Activated naive CD8-positive, alpha-beta T cell treated with anti-CD3 and anti-CD28 coated beads for 36 hours (primary cell): ENCODE results near the gene CHD3. TPM values are rescaled to one million over a fixed set of nuclear protein-coding genes. Genes with fewer than 3 reads are reported as not detected.

ENCODE experiments used
- DNase-seq: peaks from one replicate; pipeline ENCODE4 v3.0.0; 2021
- H3K27ac Mint-ChIP-seq: one replicate; pipeline ENCODE4 v1.8.0; 2022; ENCODE audit warnings: mild to moderate bottlenecking, moderate library complexity, mixed read lengths
- H3K27me3 Mint-ChIP-seq: one replicate; pipeline ENCODE4 v1.8.0; 2022; ENCODE audit warnings: mild to moderate bottlenecking, mixed read lengths
- H3K36me3 Mint-ChIP-seq: one replicate; pipeline ENCODE4 v1.8.0; 2021; ENCODE audit warnings: mild to moderate bottlenecking, mixed read lengths
- H3K4me1 Mint-ChIP-seq: one replicate; pipeline ENCODE4 v1.8.0; 2021; ENCODE audit warnings: mixed read lengths
- H3K4me3 Mint-ChIP-seq: one replicate; pipeline ENCODE4 v1.8.0; 2022; ENCODE audit warnings: mild to moderate bottlenecking, moderate library complexity, mixed read lengths
- H3K9me3 Mint-ChIP-seq: one replicate; pipeline ENCODE4 v1.8.0; 2022; ENCODE audit warnings: mixed read lengths
- total RNA-seq, 2 experiments: library from RNA; stranded (reverse); gene quantifications; one replicate each; pipeline ENCODE4 v1.2.3, GENCODE V29; 2021

Gene CHD3
- total RNA-seq, result 100 to 1,000 TPM; 123 to 129 TPM

DNA sequence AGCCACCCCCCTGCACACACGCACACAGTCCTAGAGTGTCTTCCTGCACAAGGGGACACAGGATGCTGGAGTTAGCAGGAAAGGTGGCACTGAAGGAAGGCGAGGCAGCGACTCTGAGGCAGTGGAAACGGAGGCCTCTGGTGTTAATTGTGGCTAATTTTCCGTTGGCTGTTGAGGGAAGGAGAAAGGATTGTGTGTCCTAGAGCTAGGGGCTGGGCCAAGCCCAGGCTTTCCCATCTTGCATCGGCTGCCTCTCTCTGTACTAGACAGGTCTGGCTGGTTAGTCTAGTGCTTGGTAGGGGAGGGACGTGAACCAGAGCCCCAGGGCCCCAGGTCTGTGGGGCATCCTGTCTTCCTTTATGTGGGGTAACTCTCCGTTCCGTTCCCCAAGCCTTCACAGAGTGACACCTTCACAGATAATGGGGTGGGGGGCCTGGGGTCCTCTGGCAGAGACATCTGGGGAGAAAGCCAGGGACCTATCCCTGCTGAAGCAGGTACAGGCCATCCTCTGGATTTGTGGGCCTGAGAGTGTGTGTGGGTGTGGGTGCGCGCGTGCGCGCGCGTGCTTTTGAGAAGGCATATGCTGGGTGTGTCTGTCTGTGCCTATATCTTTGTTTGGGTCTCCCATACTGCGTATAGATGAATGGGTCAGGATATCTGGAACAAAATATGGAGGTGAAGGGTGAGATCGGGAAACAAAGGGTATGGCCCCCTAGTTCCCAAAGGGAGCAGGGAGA is at the start of gene CHD3:
CHD3 (plus strand) TSS at position 606 of the 737 bp plus-strand sequence. CDS start 212 bp downstream, outside the sequence.
- Mint-ChIP-seq H3K9me3 (no peaks in the 10 kb centered on the region), H3K4me1 (no peaks in the 10 kb centered on the region), H3K4me3 (no peak within 1 kb of the TSS), H3K27ac (no peak within 1 kb of the TSS), H3K27me3 (no peaks in the 10 kb centered on the region), H3K36me3 (peaks cover 18% of the 10 kb centered on the region)
- DNase-seq, result peak; percentile 63

DNA sequence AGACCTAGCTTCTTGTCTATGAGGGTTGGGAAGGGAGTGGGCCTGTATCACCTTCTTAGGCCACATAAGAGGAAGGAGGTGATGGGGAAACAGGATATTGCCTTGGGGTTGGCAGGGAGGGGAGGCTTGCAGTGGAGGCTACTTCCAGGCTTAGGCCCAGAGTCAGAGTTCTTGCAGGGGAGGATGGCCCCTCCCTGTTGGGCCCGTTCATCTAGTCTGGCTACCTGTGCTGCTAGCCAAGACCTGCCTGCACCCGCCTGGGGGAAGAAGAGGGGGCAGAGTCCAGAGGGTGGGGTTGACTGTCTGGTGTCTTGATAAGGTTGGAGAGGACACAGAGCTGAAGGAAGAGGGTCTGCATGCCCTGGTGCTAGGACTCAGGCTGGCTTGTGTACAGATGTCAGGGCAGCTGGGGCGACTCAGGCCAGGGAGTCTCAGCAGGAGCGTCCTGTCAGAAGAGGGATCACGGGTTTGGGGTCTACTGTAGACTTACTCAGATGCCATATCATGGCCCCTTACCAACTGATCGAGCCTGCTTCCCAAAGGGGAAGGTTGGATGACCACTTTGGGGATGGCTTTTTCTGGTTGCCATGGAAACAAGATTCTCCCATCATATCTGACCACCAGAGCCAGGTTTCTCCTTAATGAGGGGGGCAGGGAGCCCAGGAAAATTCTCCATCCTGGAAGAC is 49.3 kb upstream of the CHD3 start:
- Mint-ChIP-seq H3K9me3 (no peaks in the 10 kb centered on the region), H3K27me3 (no peaks in the 10 kb centered on the region), H3K36me3 (peaks cover 12% of the 10 kb centered on the region), H3K4me1 (peaks cover 62% of the 10 kb centered on the region), H3K27ac (peak overlapping the region; percentile 90), H3K4me3 (peak overlapping the region; percentile 58)
- no peak for DNase-seq

DNA sequence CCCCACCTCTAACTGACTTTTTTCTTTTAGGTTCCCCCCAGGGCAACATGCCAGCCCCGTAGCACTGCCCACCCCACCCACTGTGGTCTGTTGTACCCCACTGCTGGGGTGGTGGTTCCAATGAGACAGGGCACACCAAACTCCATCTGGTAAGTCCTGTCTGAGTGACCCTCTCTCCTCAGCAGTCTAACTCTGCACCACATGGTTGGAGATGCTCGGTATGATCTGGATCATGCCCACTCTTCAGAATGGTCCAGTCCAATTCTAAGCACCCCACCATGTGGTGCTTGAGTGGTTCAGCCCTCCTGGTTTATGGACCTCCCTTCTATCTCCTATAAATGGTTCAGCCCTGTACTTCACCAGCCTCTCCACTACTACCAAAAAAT is 48.7 kb upstream of the CHD3 start:
- H3K36me3 Mint-ChIP-seq, result peaks cover 12% of the 10 kb centered on the region
- H3K9me3 Mint-ChIP-seq, result no peaks in the 10 kb centered on the region
- H3K4me1 Mint-ChIP-seq, result peaks cover 61% of the 10 kb centered on the region
- peak; percentile 40 for DNase-seq
- H3K27me3 Mint-ChIP-seq, result no peaks in the 10 kb centered on the region
- H3K4me3 Mint-ChIP-seq, result peak overlapping the region; percentile 84
- peak overlapping the region; percentile 90 for H3K27ac Mint-ChIP-seq

DNA sequence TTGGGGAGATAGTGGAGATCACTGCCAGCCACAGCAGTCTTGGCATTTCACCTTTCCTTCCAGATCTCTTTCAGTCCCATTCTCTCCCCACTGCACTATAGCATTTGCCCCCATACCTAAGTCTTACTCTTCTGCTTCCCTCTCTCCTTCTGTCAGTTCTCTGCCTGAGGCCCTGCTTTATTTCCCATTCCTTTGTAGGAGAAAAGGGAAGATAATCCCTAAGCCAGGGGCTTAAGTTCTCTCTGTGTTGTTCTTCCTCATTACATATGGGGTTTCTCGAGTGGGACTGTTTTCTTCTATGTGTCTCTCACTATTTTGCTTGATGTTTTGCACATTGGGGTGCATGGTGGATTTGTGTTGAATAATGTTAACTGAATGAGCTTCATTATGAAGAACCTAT is 48.1 kb upstream of the CHD3 start:
- peak overlapping the region; percentile 84 for H3K4me3 Mint-ChIP-seq
- H3K27me3 Mint-ChIP-seq, result no peaks in the 10 kb centered on the region
- H3K9me3 Mint-ChIP-seq, result no peaks in the 10 kb centered on the region
- no peak for DNase-seq
- peaks cover 14% of the 10 kb centered on the region for H3K36me3 Mint-ChIP-seq
- H3K27ac Mint-ChIP-seq, result peak overlapping the region; percentile 90
- H3K4me1 Mint-ChIP-seq, result peaks cover 61% of the 10 kb centered on the region

DNA sequence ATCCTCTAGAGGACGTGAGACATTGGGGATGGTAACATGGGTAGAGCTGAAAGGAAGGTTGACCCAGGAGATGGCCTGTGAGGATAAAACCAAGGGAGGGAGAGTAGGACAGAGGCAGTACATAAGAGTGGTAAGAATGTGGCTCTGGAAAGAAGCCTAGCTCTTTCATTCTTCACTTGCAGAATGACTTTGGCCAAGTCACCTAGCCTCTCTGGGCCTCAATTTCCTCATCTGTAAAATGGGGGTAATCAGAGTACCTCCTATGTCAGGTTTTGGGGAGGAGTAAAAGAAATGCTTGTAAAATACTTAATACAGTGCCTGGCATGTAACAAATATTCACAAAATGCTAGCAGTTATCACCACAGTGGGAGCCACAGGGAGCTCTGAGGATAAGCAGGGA is 47.7 kb upstream of the CHD3 start:
- Mint-ChIP-seq H3K27me3 (no peaks in the 10 kb centered on the region), H3K27ac (peak overlapping the region; percentile 90), H3K36me3 (peaks cover 16% of the 10 kb centered on the region), H3K9me3 (no peaks in the 10 kb centered on the region), H3K4me3 (peak overlapping the region; percentile 84), H3K4me1 (peaks cover 64% of the 10 kb centered on the region)
- no peak for DNase-seq

DNA sequence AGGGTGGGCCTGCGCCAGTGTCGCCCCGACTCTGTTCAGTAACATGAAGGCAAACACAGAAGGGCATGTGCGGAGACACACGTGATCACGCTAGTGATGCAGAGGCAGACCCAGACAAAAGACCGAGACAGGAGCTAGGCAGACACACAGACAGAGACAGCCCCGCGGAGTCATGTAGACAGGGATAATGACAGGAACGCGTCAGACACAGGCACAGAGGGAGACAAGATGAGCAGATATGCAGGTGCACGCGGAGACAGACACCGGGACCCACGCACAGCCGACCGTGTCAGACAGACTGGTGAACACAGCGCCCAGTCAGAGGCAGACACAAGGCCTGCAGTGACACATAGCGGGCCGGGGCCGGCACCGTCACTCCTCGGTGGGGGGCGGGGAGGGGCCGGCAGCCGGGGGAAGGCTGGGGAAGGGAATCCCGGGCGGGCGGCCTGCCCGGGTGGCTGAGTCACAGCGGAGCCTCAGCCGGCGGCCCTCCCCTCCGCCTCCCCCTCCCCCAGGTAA is 47.1 kb upstream of the CHD3 start:
- peak overlapping the region; percentile 98 for H3K27ac Mint-ChIP-seq
- H3K36me3 Mint-ChIP-seq, result peaks cover 16% of the 10 kb centered on the region
- H3K4me3 Mint-ChIP-seq, result peak overlapping the region; percentile 97
- peak; percentile 90 for DNase-seq
- peaks cover 64% of the 10 kb centered on the region for H3K4me1 Mint-ChIP-seq
- H3K27me3 Mint-ChIP-seq, result no peaks in the 10 kb centered on the region
- H3K9me3 Mint-ChIP-seq, result no peaks in the 10 kb centered on the region

DNA sequence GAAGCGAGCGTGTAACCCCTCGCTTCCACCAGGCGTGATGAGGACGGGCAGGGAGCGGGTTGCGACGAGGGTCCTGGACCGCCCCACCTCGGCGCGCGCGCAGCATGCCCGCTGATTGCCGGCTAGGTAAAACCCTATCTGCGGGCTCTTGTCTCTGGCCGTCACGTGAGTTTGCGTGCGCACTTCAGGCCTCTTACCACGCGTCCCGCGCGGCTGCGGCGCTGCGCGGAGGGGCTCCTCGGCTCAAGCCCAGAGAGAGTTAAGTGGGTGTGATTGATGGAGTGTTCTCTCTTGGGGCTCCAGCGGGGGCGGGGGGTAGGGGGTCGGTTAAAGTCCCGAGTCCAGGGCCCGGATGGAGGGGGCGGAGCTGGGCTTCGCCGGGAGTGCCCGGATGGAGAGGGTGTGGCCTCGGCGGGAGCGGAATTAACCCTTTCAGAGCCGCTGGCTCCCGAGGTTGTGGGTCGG is 46.6 kb upstream of the CHD3 start:
- Mint-ChIP-seq H3K9me3 (no peaks in the 10 kb centered on the region), H3K4me1 (peaks cover 62% of the 10 kb centered on the region), H3K27ac (peak overlapping the region; percentile 98), H3K4me3 (peak overlapping the region; percentile 97), H3K27me3 (no peaks in the 10 kb centered on the region), H3K36me3 (peaks cover 16% of the 10 kb centered on the region)
- peak; percentile 85 for DNase-seq

DNA sequence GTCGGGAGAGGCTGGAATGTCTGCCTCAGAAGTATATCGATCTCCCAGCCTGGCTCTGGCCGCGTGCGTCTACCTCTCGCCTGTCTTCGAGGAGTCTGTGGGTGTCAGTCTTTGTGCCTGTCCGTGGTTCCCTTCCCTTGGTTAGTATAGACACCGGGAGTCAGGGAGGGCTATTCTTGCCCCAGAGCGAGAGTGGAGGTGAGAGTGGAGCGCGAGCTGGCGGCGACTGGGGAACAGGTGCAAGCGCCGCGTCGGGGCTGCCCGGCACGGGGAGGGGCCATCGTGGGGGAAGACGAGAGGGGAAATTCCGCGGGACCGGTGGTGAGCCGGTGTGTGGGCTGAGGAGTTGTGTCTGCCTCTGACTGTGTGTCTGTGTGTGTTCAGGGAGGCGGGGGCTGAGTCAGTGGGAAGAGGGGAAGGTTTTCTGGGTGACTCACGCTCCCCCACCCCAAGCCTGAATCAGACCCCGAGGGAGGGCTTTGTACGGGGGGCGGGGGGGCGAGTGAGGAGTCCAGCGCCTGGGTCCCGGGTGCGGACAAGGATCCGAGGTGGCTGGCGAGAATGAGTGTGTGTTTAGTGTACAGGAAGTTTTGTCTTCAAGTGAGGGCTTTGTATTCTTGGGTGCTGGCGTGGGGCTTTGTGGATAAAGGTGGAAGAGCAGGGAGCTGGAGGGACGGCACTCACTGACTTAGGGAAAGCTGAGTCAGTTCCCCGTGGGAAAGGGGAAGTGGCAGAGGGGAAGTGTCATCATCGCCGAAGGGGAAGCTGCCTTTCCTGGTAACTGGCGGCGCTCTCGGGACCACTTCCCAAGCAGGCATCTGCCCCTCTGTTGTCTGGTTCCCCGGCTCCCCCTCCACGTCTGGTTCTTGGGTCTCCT is 46.0 kb upstream of the CHD3 start:
- Mint-ChIP-seq H3K27ac (peak overlapping the region; percentile 98), H3K4me3 (peak overlapping the region; percentile 97), H3K36me3 (peaks cover 16% of the 10 kb centered on the region), H3K9me3 (no peaks in the 10 kb centered on the region), H3K27me3 (no peaks in the 10 kb centered on the region), H3K4me1 (peaks cover 60% of the 10 kb centered on the region)
- DNase-seq, result peak; percentile 97

DNA sequence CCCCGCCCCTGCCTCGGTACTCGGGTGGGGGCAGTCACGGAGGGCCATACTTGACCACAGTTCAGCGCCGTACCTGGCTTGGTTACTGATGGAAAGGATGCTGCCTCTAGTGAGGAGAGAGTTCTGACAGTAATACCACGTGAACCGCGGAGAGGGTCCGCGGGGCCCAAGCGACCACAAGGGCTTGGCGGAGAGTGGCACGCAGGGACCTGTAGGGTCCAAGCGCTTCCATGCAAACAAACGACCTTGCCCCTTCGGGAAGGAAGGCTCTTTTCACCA is 45.4 kb upstream of the CHD3 start:
- Mint-ChIP-seq H3K36me3 (peaks cover 18% of the 10 kb centered on the region), H3K9me3 (no peaks in the 10 kb centered on the region), H3K4me1 (peaks cover 56% of the 10 kb centered on the region), H3K4me3 (peak overlapping the region; percentile 97), H3K27ac (peak overlapping the region; percentile 98), H3K27me3 (no peaks in the 10 kb centered on the region)
- no peak for DNase-seq

DNA sequence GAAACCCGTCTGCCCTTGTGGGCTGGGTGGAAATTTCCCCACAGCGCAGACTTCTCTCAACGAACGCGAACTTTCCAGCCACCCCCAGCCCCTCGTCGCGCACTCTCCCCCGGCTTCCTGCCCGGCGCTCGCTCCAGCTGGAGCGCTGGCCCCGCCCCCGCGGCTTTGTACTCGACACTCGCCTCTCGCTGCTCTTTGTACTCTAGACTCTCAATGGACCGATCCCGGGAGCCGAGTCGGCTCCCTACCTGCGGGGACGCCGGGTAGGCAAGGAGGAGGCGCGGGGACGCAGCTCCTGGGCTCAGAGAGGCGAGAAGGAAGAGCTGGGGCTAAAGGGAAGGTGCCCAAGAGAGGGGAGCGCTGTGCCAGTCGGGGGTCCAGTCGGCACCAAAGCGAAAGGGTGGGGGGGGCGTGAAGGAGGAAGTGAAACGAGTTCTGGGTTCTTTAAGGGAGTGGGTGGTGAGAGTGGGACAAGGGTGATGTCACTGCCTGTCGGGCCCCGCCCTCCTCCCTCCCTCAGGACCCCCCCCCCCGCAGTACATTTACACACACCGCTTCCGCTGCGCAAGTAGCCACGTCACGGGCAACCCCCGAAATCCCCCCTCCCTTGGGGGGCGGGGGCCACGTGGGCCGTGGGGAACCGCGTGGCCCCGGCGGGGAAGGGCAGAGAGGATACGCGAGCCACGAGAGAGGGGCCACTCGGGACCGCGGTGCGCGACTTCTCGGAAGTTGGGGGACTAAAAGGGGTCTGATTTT is 44.9 kb upstream of the CHD3 start:
- Mint-ChIP-seq H3K4me1 (peaks cover 52% of the 10 kb centered on the region), H3K4me3 (peak overlapping the region; percentile 97), H3K27me3 (no peaks in the 10 kb centered on the region), H3K36me3 (peaks cover 19% of the 10 kb centered on the region), H3K9me3 (no peaks in the 10 kb centered on the region), H3K27ac (peak overlapping the region; percentile 98)
- DNase-seq, result peak; percentile 92

DNA sequence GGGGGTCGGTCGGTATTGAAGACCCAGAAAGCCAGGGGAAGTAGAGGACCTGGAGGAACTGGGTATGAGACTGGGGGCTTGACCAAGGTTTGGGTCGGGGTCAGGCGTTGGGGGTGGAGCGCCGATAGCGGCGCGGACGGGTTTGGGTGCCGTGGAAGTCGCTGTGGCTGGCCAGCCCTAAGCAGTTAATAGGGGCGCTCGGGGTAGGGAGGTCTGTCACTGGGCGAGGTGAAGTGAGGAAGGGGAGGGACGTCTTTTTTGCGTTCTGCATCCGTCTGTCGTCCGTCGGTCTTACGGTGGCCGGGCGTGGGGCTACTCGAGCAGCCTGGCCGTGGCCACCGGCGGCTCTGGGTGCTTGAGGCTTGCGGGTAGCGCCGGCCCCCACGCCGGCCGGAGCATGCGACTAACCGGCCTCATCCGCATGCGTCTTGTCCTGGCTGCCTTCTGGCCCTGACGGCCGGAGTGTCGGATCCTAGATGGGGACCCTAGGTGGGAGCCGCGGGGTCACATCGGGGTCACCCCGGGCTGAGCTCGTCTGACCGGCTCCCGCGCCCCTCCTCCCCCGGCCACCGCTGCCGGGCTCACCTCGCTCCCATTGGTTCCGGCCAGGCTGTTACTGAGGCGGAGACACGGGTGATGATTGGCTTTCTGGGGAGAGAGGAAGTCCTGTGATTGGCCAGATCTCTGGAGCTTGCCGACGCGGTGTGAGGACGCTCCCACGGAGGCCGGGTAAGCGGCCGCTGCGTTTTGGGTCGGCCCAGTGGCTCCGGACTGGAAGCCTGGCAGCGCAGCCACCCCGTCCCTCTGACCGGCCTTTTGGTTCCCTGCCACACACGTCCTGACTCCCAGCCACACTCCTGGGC is 44.1 kb upstream of the CHD3 start:
- DNase-seq, result peak; percentile 90
- Mint-ChIP-seq H3K4me3 (peak overlapping the region; percentile 97), H3K4me1 (peaks cover 45% of the 10 kb centered on the region), H3K36me3 (peaks cover 20% of the 10 kb centered on the region), H3K27ac (peak overlapping the region; percentile 98), H3K9me3 (no peaks in the 10 kb centered on the region), H3K27me3 (no peaks in the 10 kb centered on the region)

DNA sequence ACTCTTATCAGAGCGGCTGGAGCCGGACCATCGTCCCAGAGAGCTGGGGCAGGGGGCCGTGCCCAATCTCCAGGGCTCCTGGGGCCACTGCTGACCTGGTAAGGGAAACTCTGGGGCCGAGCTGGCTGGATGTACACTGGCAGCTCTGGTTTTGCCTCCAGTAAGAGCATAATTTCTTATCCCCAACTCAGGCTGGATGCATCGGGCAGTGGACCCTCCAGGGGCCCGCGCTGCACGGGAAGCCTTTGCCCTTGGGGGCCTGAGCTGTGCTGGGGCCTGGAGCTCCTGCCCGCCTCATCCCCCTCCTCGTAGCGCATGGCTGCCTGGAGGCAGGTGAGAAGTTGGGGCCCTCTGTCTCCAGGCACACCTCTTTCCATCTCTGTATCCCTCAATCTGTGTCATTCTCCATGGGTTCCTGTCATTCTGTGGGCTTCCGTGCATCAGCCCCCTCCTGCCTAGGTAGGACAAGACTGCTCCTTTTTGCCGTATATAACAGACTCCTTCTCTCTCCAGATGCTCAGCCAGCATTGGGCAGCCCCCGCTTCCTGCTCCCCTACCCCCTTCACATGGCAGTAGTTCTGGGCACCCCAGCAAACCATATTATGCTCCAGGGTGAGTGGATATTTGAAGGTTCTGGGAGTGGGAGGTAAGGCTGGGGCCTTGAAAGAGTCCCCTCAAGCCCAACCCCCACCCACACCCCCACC is 43.1 kb upstream of the CHD3 start:
- Mint-ChIP-seq H3K4me3 (peak overlapping the region; percentile 97), H3K27me3 (no peaks in the 10 kb centered on the region), H3K4me1 (peaks cover 45% of the 10 kb centered on the region), H3K9me3 (no peaks in the 10 kb centered on the region), H3K36me3 (peaks cover 28% of the 10 kb centered on the region), H3K27ac (peak overlapping the region; percentile 98)
- DNase-seq, result no peak

DNA sequence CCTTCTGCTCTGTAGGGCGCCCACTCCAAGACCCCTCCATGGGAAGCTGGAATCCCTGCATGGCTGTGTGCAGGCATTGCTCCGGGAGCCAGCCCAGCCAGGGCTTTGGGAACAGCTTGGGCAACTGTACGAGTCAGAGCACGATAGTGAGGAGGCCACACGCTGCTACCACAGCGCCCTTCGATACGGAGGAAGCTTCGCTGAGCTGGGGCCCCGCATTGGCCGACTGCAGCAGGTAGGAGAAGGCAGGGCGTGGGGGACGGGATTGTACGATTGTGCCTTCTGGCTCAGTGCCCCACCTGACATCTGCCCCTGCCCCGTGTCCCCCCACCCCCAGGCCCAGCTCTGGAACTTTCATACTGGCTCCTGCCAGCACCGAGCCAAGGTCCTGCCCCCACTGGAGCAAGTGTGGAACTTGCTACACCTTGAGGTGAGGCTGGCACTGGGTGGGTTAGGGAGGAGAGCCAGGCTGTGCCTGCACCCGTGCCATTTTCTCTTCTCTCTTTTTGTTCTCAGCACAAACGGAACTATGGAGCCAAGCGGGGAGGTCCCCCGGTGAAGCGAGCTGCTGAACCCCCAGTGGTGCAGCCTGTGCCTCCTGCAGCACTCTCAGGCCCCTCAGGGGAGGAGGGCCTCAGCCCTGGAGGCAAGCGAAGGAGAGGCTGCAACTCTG is 42.4 kb upstream of the CHD3 start:
- no peaks in the 10 kb centered on the region for H3K9me3 Mint-ChIP-seq
- peaks cover 44% of the 10 kb centered on the region for H3K4me1 Mint-ChIP-seq
- peak overlapping the region; percentile 56 for H3K27ac Mint-ChIP-seq
- peaks cover 32% of the 10 kb centered on the region for H3K36me3 Mint-ChIP-seq
- no peak for DNase-seq
- peak overlapping the region; percentile 97 for H3K4me3 Mint-ChIP-seq
- H3K27me3 Mint-ChIP-seq, result no peaks in the 10 kb centered on the region
